Psoas muscle (tissue), 8 donors: Measurements from ENCODE around the gene DMAC1. TPM values are rescaled to one million over a fixed set of nuclear protein-coding genes. Genes with fewer than 3 reads are reported as not detected.
A peak's percentile ranks its signal among the peaks of the same experiment; 100 is the strongest.

Experiments
- ATAC-seq, 4 donors: fragments of 200-7000 bp; cut with Tn5 transposase; one replicate each; pipeline ENCODE4 v1.9.1; 2020; ENCODE audit warnings: moderate library complexity in 3 of 4, mild to moderate bottlenecking in 2 of 4
- DNase-seq, 2 donors: peaks; one replicate each; pipeline ENCODE4 v3.0.0-alpha.2; 2020
- H3K27ac ChIP-seq: fragments of 200-600 bp; one replicate; pipeline ENCODE4 v1.8.0; 2022
- H3K27me3 ChIP-seq, 3 donors: fragments of 200-600 bp in 1 of 3; one replicate each; pipeline versions ENCODE4 v1.6.1 to v1.8.0; 2013 to 2022; ENCODE audit warnings: low read length in 2 of 3, mild to moderate bottlenecking in 2 of 3, moderate library complexity in 1 of 3; ENCODE audit not compliant: insufficient read depth in 3 of 3
- H3K36me3 ChIP-seq, 2 donors: fragments of 200-600 bp in 1 of 2; one replicate each; pipeline versions ENCODE4 v1.6.1 to v1.8.0; 2013 to 2022; ENCODE audit warnings: low read depth in 1 of 2, mild to moderate bottlenecking in 1 of 2, moderate library complexity in 1 of 2; ENCODE audit not compliant: insufficient read depth in 1 of 2
- H3K4me1 ChIP-seq: fragments of 200-600 bp; one replicate; pipeline ENCODE4 v1.8.0; 2022
- H3K4me3 ChIP-seq: fragments of 200-600 bp; one replicate; pipeline ENCODE4 v1.8.0; 2022; ENCODE audit warnings: mild to moderate bottlenecking
- H3K9me3 ChIP-seq: fragments of 200-600 bp; one replicate; pipeline ENCODE4 v1.8.0; 2022
- CTCF ChIP-seq: fragments of 200-600 bp; IDR thresholded peaks from one replicate; pipeline ENCODE4 v1.8.0; 2022; ENCODE audit warnings: antibody characterized with exemption
- WGBS, 3 donors: extraction: QIAGEN DNeasy Blood & Tissue Kit; methylation state at CpG; one replicate each; pipeline versions ENCODE4 v1.1.6 to v1.1.7; 2013; 5-methylcytosine and 5-hydroxymethylcytosine counted together
- intact Hi-C, 2 donors: fragments of 100-400 bp; cut with DNase I; formaldehyde crosslinking; loops; one replicate each; pipeline versions ENCODE4 v1.11.0 to v1.14.2; 2022
- polyA plus RNA-seq, 3 donors: library from polyadenylated mRNA; stranded (reverse); fragments of 200-250 nt; gene quantifications; one replicate each; pipeline ENCODE4 v1.2.3, GENCODE V29; 2013
- total RNA-seq, 4 donors: library from RNA; stranded (reverse); fragmentation: NEBNext Ultra II Directional in 2 of 4; extraction: Animal tissue kit (Norgen Biotek cat#: 25700) in 2 of 4; gene quantifications; one replicate each; pipeline versions ENCODE4 v1.2.1 to v1.2.4, GENCODE V29; 2021 to 2023
- donor health status: healthy with polysubstance abuse.
- donor health status: DM: no; HTN: no; CAD: no; lungs with moderate emphysema.
- donor health status: Bipolar disorder and iron deficiency.
- donor health status: healthy.
- donor health status: DM: yes; HTN: yes; CAD: no.
- donor health status: DM: no; HTN: no; CAD: no.
- donor health status: DM: no; HTN: no; CAD: no.
- donor health status: DM: yes; HTN: yes; CAD: no.

Gene DMAC1
- total and polyA plus RNA-seq, 7 donors: 17.9 to 125 (median 86.5) TPM

DNA sequence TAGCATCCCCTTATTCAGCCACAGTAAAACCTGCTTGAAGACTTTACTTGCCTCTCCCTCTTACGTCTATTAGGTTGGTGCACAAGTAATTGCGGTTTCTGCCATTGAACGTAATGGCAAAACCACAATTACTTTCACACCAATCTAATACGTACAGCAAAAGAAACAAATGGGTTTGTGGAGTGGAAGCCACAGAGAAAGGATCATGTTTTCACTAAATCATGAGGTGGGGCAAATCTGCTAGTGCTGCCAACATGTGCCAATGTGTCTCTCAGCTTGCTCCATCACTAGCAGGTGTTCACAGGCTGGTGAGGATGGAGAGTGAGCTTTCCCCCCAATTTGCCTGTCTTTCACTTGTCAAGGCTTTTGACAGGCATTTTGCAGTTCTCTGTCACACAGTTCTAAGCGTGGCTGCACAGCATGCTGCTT lies 15.9 kb downstream of the DMAC1 start:
- WGBS, 3 donors: 83 to 91% (median 90%) methylated on average over 5 of the region's 5 CpGs
- Histone ChIP-seq H3K4me1 (no peaks in the 10 kb centered on the region), H3K27ac (no peak overlapping the region), H3K27me3 (no peaks in the 10 kb centered on the region), H3K36me3 (peaks cover 0 to 34% of the 10 kb centered on the region in 2 donors), H3K4me3 (no peak overlapping the region), H3K9me3 (no peaks in the 10 kb centered on the region)
- DNase-seq (no peak), ATAC-seq (no peak)
- no peak for TF ChIP-seq CTCF
- intact Hi-C loops: no loop called here

- DNase-seq: no peak
- Histone ChIP-seq H3K4me3 (no peak overlapping the region), H3K27ac (no peak overlapping the region), H3K9me3 (no peaks in the 10 kb centered on the region), H3K36me3 (peaks cover 0 to 28% of the 10 kb centered on the region in 2 donors), H3K27me3 (no peaks in the 10 kb centered on the region), H3K4me1 (no peaks in the 10 kb centered on the region)
- no peak for ATAC-seq
- TF ChIP-seq CTCF: no peak
- intact Hi-C loops: no loop called here
- 49 to 51% (median 51%) methylated on average over 3 of the region's 3 CpGs for WGBS, 3 donors
Measured at GRCh38 chr9:7782400-7783120, 17.0 kb downstream of the DMAC1 start.

DNA sequence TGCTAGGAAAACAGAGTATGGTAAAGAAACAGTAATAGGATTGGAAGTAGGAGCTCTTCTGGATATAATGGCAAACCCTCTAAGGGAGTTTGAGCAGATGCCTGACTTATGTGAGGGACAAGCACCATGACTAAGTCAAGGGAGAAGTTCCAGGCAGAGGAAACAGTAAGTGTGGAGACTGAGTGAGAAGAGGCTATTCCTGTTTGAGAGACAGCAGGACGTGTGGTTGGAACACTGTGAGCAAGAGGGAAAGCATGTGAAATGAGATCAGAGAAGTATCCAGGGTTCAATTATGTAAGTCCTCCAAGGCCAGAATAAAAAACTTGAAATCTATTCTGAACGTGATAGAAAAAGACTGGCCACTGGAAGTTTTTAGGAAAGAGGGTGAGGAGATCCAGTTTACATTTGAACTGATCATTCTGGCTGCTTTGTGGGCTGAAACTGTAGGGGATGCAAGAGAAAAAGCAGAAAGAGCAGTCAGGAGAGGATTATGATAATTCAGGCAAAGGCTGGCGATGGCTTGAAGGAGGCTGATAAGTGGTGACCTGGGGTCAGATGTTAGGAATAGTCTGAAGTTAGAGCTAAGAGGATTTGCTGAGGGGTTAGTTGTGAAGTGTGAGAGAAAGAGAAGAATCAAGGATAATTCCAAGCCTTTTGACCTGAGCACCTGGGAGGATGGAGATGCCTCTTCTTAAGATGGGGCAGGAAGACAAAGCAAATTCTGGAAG lies 19.2 kb downstream of the DMAC1 start:
- no peak for TF ChIP-seq CTCF
- Histone ChIP-seq H3K9me3 (no peaks in the 10 kb centered on the region), H3K4me3 (no peak overlapping the region), H3K36me3 (peaks cover 0 to 6% of the 10 kb centered on the region in 2 donors), H3K27ac (no peak overlapping the region), H3K27me3 (no peaks in the 10 kb centered on the region), H3K4me1 (no peaks in the 10 kb centered on the region)
- ATAC-seq (peak in 2 of 4 donors; percentile 32 to 52), DNase-seq (no peak)
- 45 to 54% (median 52%) methylated on average over 3 of the region's 3 CpGs for WGBS, 3 donors
- intact Hi-C loops: no loop called here

- no peak for TF ChIP-seq CTCF
- no peak overlapping the region for H3K4me3 ChIP-seq
- WGBS, 3 donors: 78 to 92% (median 89%) methylated on average over 2 of the region's 2 CpGs
Measured at GRCh38 chr9:7778851-7779600, 20.6 kb downstream of the DMAC1 start.

More at GRCh38 chr9:7778851-7779600, 20.6 kb downstream of the DMAC1 start:
- no peaks in the 10 kb centered on the region for H3K4me1 ChIP-seq
- no peaks in the 10 kb centered on the region for H3K27me3 ChIP-seq
- intact Hi-C loops: no loop called here
- DNase-seq (no peak), ATAC-seq (no peak)
- H3K27ac ChIP-seq: no peak overlapping the region
- peaks cover 0 to 5% of the 10 kb centered on the region in 2 donors for H3K36me3 ChIP-seq
- H3K9me3 ChIP-seq: no peaks in the 10 kb centered on the region
